ENCODE results near the gene VTI1A.

GRCh38 chr10:112525200-112525599, 78.2 kb downstream of the VTI1A start:
- no peak for TF ChIP-seq CTCF (IDR thresholded peaks at IDR 0.05; ENCODE audit: control extremely low read depth in 1 of 3, insufficient read depth in 1 of 3, low read depth in 1 of 3, low read length in 3 of 3)
- no peak for TF ChIP-seq HDAC2 (IDR thresholded peaks at IDR 0.05; ENCODE audit: borderline replicate concordance in 1 of 2, low read depth in 2 of 2, low read length in 2 of 2)
- TF ChIP-seq MAX (IDR thresholded peaks at IDR 0.05), result no peak
- no peak for TF ChIP-seq ATF3 (IDR thresholded peaks at IDR 0.05; ENCODE audit: insufficient read depth, low read depth, low read length)
- TF ChIP-seq KDM1A (IDR thresholded peaks at IDR 0.05; ENCODE audit: borderline replicate concordance, low read length), result no peak
- no peak for TF ChIP-seq EZH2 (IDR thresholded peaks at IDR 0.05; ENCODE audit: low read depth, low read length, severe bottlenecking)
- no peak for TF ChIP-seq USF2 (IDR thresholded peaks at IDR 0.05; ENCODE audit: low read length)
- TF ChIP-seq POLR2AphosphoS5 (IDR thresholded peaks at IDR 0.05; ENCODE audit: low read depth, low read length), result no peak
- TF ChIP-seq JUND (IDR thresholded peaks at IDR 0.05; ENCODE audit: low read length), result no peak
- no peak for TF ChIP-seq GABPA (IDR thresholded peaks at IDR 0.05; ENCODE audit: borderline replicate concordance, insufficient read depth, low read length)
- TF ChIP-seq YY1 (IDR thresholded peaks at IDR 0.05; ENCODE audit: low read depth, low read length), result no peak
- TF ChIP-seq EP300 (IDR thresholded peaks at IDR 0.05; ENCODE audit: borderline replicate concordance in 1 of 2, low read depth in 2 of 2, low read length in 2 of 2), result no peak
- TF ChIP-seq CHD2 (IDR thresholded peaks at IDR 0.05; ENCODE audit: low read length), result no peak
- TF ChIP-seq POLR2A (IDR thresholded peaks at IDR 0.05; ENCODE audit: control extremely low read depth in 1 of 2, low read depth in 2 of 2, low read length in 2 of 2), result no peak
